Smooth muscle cell (in vitro differentiated cells): ENCODE results near the gene C1orf74. TPM values are rescaled to one million over a fixed set of nuclear protein-coding genes. Genes with fewer than 3 reads are reported as not detected.

Experiments used
- DNase-seq: peaks from one replicate; lab custom pipeline; 2025; ENCODE audit not compliant: unreplicated experiment; lab: John Stamatoyannopoulos, UW
- H2AFZ ChIP-seq: fragments of 200-600 bp; sonication (generic); 2 replicates; pipeline ENCODE4 v1.6.0; 2016; ENCODE audit warnings: antibody characterized with exemption, low read depth, mild to moderate bottlenecking
- H3F3A ChIP-seq: fragments of 200-600 bp; sonication (generic); 2 replicates; pipeline ENCODE4 v1.6.0; 2017; ENCODE audit warnings: antibody characterized with exemption, low read depth
- H3K27ac ChIP-seq: fragments of 200-600 bp; sonication (generic); 2 replicates; pipeline ENCODE4 v1.5.1; 2016; ENCODE audit warnings: low read depth, mild to moderate bottlenecking
- H3K27me3 ChIP-seq: fragments of 200-600 bp; sonication (generic); 2 replicates; pipeline ENCODE4 v1.6.1; 2016; ENCODE audit warnings: low read depth, mild to moderate bottlenecking
- H3K36me3 ChIP-seq: fragments of 200-600 bp; sonication (generic); 2 replicates; pipeline ENCODE4 v1.5.1; 2016; ENCODE audit warnings: low read depth
- H3K4me1 ChIP-seq: fragments of 200-600 bp; sonication (generic); 2 replicates; pipeline ENCODE4 v1.5.1; 2016; ENCODE audit warnings: low read depth
- H3K4me2 ChIP-seq: fragments of 200-600 bp; sonication (generic); 2 replicates; pipeline ENCODE4 v1.6.0; 2016; ENCODE audit warnings: mild to moderate bottlenecking
- H3K4me3 ChIP-seq: fragments of 200-600 bp; sonication (generic); 2 replicates; pipeline ENCODE4 v1.5.1; 2016; ENCODE audit warnings: mild to moderate bottlenecking
- H3K79me2 ChIP-seq: fragments of 200-600 bp; sonication (generic); 2 replicates; pipeline ENCODE4 v1.6.0; 2016; ENCODE audit warnings: low read depth, mild to moderate bottlenecking
- H3K9ac ChIP-seq: fragments of 200-600 bp; sonication (generic); 2 replicates; pipeline ENCODE4 v1.6.0; 2016; ENCODE audit warnings: low read depth
- H3K9me3 ChIP-seq: fragments of 200-600 bp; sonication (generic); replicated peaks from 2 replicates; pipeline ENCODE4 v1.5.1; 2016; ENCODE audit warnings: low read depth
- H4K20me1 ChIP-seq: fragments of 200-600 bp; sonication (generic); 2 replicates; pipeline ENCODE4 v1.6.0; 2016; ENCODE audit warnings: low read depth
- WGBS: methylation state at CpG from one replicate; pipeline ENCODE4 v1.1.7; 2016; ENCODE audit warnings: low lambda C conversion rate; 5-methylcytosine and 5-hydroxymethylcytosine counted together
- polyA plus RNA-seq: library from polyadenylated mRNA; unstranded; fragments of >200 nt; fragmentation: Nextera tagmentation; extraction: Ambion mirVana; gene quantifications from 2 replicates; pipeline ENCODE4 v1.2.1, GENCODE V29; 2016
- total RNA-seq: library from RNA; depleted of rRNA; stranded (reverse); fragments of >200 nt; gene quantifications from 2 replicates; pipeline ENCODE4 v1.2.3, GENCODE V29; 2014
- TF ChIP-seq, protein P1 (sequence below): fragments of 200-600 bp; sonication (generic); IDR thresholded peaks from 2 replicates; pipeline ENCODE4 v1.5.1; 2017; ENCODE audit warnings: borderline replicate concordance, mild to moderate bottlenecking, antibody characterized with exemption; ENCODE audit not compliant: insufficient read depth, poor library complexity, severe bottlenecking

Gene C1orf74
- total and polyA plus RNA-seq, 2 experiments from 2014 or later: 1.0 to 5.0 TPM

GRCh38 chr1:209755256-209755655 lies 29.1 kb downstream of the C1orf74 start:
- Histone ChIP-seq H3K27ac (no peak overlapping the region), H3K4me3 (no peak overlapping the region), H2AFZ (no peak overlapping the region), H3K36me3 (no peaks in the 10 kb centered on the region), H3K9ac (no peak overlapping the region), H3K27me3 (peaks cover 7% of the 10 kb centered on the region), H3F3A (no peaks in the 10 kb centered on the region), H3K79me2 (no peaks in the 10 kb centered on the region), H3K4me2 (no peak overlapping the region), H4K20me1 (no peaks in the 10 kb centered on the region), H3K9me3 (no peaks in the 10 kb centered on the region), H3K4me1 (no peaks in the 10 kb centered on the region)
- 88% methylated on average over 1 of the region's 1 CpG for WGBS
- TF ChIP-seq, protein P1, sequence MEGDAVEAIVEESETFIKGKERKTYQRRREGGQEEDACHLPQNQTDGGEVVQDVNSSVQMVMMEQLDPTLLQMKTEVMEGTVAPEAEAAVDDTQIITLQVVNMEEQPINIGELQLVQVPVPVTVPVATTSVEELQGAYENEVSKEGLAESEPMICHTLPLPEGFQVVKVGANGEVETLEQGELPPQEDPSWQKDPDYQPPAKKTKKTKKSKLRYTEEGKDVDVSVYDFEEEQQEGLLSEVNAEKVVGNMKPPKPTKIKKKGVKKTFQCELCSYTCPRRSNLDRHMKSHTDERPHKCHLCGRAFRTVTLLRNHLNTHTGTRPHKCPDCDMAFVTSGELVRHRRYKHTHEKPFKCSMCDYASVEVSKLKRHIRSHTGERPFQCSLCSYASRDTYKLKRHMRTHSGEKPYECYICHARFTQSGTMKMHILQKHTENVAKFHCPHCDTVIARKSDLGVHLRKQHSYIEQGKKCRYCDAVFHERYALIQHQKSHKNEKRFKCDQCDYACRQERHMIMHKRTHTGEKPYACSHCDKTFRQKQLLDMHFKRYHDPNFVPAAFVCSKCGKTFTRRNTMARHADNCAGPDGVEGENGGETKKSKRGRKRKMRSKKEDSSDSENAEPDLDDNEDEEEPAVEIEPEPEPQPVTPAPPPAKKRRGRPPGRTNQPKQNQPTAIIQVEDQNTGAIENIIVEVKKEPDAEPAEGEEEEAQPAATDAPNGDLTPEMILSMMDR: no peak
- no peak for DNase-seq

DNA sequence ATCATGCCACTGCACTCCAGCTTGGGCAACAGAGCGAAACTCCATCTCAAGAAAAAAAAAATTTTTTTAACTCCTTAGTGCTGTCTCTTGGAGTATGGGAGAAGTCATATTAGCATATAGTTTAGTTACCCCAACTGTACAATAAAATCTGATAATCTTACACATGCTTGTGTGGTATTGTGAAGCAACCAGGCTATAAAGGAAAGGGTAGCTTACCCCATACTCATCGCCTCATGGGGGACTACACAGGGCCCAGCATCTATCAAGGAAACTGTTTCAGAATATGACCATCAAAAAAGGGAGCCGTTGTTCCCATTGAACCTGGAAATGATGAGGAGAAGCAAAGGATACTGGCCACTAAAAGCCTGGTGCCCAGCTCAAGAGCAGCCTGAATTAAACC lies 31.5 kb downstream of the C1orf74 start:
- no peak for DNase-seq
- H3K27me3 ChIP-seq: peaks cover under 1% of the 10 kb centered on the region
- no peaks in the 10 kb centered on the region for H3K9me3 ChIP-seq
- H3F3A ChIP-seq: peaks cover 4% of the 10 kb centered on the region
- no peaks in the 10 kb centered on the region for H3K79me2 ChIP-seq
- H3K4me3 ChIP-seq: no peak overlapping the region
- 93% methylated on average over 3 of the region's 3 CpGs for WGBS
- H3K4me1 ChIP-seq: no peaks in the 10 kb centered on the region
- H4K20me1 ChIP-seq: no peaks in the 10 kb centered on the region
- TF ChIP-seq, protein P1: no peak
- no peak overlapping the region for H3K9ac ChIP-seq
- H3K36me3 ChIP-seq: no peaks in the 10 kb centered on the region
- no peak overlapping the region for H2AFZ ChIP-seq
- no peak overlapping the region for H3K4me2 ChIP-seq
- H3K27ac ChIP-seq: no peak overlapping the region

DNA sequence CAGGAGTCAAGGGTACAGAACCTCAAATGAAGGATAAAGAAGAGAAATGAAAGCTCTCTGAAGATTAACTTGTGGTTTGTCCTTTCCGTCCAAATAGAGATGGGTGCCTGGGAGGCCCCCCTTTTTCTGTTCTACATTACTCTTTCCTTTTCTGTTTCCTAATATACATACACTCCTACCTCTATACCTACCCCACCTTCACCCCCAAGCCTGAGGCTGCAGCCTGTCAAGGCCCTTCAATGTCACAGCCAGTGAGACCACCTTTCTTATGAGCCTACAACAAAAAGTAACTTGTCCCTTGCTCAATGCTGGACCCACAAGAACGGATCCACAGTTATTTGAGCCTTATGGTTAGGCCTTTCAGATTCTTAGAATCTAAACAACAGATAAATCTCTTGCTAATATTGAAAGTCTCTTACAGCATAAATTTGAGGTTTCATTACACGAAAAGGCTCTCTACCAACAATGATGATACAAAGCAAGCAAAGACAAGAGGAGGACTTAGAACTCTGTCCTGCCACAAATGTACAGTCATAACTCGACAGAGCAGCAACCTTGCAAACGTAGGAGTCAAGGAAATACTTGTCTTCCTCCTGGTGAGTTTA lies 32.6 kb downstream of the C1orf74 start:
- H3K36me3 ChIP-seq: no peaks in the 10 kb centered on the region
- H3K9me3 ChIP-seq: no peaks in the 10 kb centered on the region
- H3K4me2 ChIP-seq: no peak overlapping the region
- no peaks in the 10 kb centered on the region for H3K4me1 ChIP-seq
- peaks cover 4% of the 10 kb centered on the region for H3F3A ChIP-seq
- no peaks in the 10 kb centered on the region for H3K27me3 ChIP-seq
- H3K4me3 ChIP-seq: no peak overlapping the region
- H4K20me1 ChIP-seq: no peaks in the 10 kb centered on the region
- 87% methylated on average over 5 of the region's 5 CpGs for WGBS
- no peak overlapping the region for H3K27ac ChIP-seq
- DNase-seq: no peak
- no peak overlapping the region for H3K9ac ChIP-seq
- H3K79me2 ChIP-seq: no peaks in the 10 kb centered on the region
- no peak overlapping the region for H2AFZ ChIP-seq
- TF ChIP-seq, protein P1: no peak

DNA sequence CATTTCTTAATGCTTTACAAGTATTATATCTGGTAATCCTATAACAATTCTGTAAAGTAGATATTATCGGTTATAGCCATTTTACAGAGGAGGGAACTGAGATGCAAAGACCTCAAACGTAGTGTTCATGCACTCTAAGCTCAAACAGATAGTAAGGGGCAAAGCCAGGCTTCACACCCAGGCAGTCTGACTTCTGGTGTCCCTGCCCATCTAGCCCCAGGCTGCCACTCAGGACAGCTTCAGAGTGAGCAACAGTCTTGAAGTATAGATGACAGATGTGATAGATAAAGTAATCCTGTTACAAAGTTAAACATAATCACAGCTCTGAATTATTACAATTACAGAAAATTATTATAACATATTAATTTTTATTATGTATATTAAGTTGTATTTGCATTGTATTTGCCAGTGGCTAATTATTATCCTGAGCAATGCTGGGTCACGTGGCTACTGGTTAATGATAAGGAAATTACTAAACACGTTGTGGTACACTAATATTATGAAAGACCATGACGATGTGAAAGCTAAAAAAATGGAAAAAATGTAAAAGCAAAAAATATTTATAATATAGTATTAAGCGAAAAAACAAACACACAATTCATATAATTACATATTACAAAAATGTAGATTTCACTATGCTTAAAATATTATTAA lies 34.6 kb downstream of the C1orf74 start:
- peaks cover 4% of the 10 kb centered on the region for H3F3A ChIP-seq
- H2AFZ ChIP-seq: no peak overlapping the region
- TF ChIP-seq, protein P1: no peak
- no peak overlapping the region for H3K27ac ChIP-seq
- H3K4me3 ChIP-seq: no peak overlapping the region
- H3K9ac ChIP-seq: no peak overlapping the region
- no peaks in the 10 kb centered on the region for H3K4me1 ChIP-seq
- H3K9me3 ChIP-seq: no peaks in the 10 kb centered on the region
- H4K20me1 ChIP-seq: no peaks in the 10 kb centered on the region
- H3K4me2 ChIP-seq: no peak overlapping the region
- no peaks in the 10 kb centered on the region for H3K27me3 ChIP-seq
- no peaks in the 10 kb centered on the region for H3K79me2 ChIP-seq
- no peak for DNase-seq
- H3K36me3 ChIP-seq: no peaks in the 10 kb centered on the region
- WGBS: 80% methylated on average over 6 of the region's 6 CpGs
